HepG2 (cell line): ENCODE measurements around the gene C13orf46. TPM values are rescaled to one million over a fixed set of nuclear protein-coding genes. Genes with fewer than 3 reads are reported as not detected.

Experiments used
- ATAC-seq: fragments of 200-7000 bp; cut with Tn5 transposase; 3 replicates; pipeline ENCODE4 v1.9.1; 2020; ENCODE audit warnings: mild to moderate bottlenecking, moderate library complexity
- BruUV-seq: library from RNA; stranded (reverse); fragments of 400-500 nt; replicated peaks from 2 replicates; lab custom pipeline; 2021; lab: Mats Ljungman, UMichigan
- CTCF ChIA-PET: fragments of 300-600 bp; formaldehyde crosslinking; extraction: SDS; loops from one replicate; lab custom pipeline; 2021; ENCODE audit warnings: low total read pairs, inconsistent platforms, low intra/inter-chr PET ratio; lab: Yijun Ruan, JAX
- POLR2A ChIA-PET: fragments of 350-600 bp; sonication (Branson Sonifier 250); formaldehyde crosslinking; loops from one replicate; lab custom pipeline; 2020; ENCODE audit warnings: antibody characterized with exemption, inconsistent platforms; lab: Yijun Ruan, JAX
- DNase-seq: peaks from one replicate; pipeline ENCODE4 v3.0.0-alpha.2; 2015; ENCODE audit warnings: low spot score
- FAIRE-seq: peaks from 3 replicates; lab custom pipeline; 2011; peaks lifted over from hg19 to GRCh38; lab: Jason Lieb, UNC
- H2AFZ ChIP-seq: one replicate; pipeline ENCODE4 v1.6.1; 2011; ENCODE audit warnings: low read length, inconsistent platforms
- H3K27ac ChIP-seq: fragments of 300-600 bp; 3 replicates; pipeline ENCODE4 v1.8.0; 2011; ENCODE audit warnings: mixed run types, mild to moderate bottlenecking, mixed read lengths, low read length, inconsistent platforms; ENCODE audit not compliant: insufficient read depth; ENCODE audit errors: extremely low read length
- H3K27me3 ChIP-seq, 2 experiments: fragments of 200-600 bp in 1 of 2; 2 replicates in 1 of 2; 3 replicates in 1 of 2; pipeline versions ENCODE4 v1.6.0 to v1.8.0; 2011; ENCODE audit warnings: low read length in 2 of 2, mild to moderate bottlenecking in 2 of 2, moderate library complexity in 2 of 2, inconsistent platforms in 1 of 2; ENCODE audit not compliant: insufficient read depth in 2 of 2, control insufficient read depth in 1 of 2
- H3K36me3 ChIP-seq, 2 experiments: fragments of 200-600 bp in 1 of 2; replicated peaks in 1 of 2; 2 replicates in 1 of 2; 3 replicates in 1 of 2; pipeline versions ENCODE4 v1.5.1 to v1.8.0; 2011; ENCODE audit warnings: low read length in 2 of 2, inconsistent platforms in 1 of 2; ENCODE audit not compliant: insufficient read depth in 2 of 2, control insufficient read depth in 1 of 2
- H3K4me1 ChIP-seq: 2 replicates; pipeline ENCODE4 v1.5.1; 2012; ENCODE audit warnings: low read length, inconsistent platforms; ENCODE audit not compliant: insufficient read depth
- H3K4me2 ChIP-seq: 2 replicates; pipeline ENCODE4 v1.6.0; 2011; ENCODE audit warnings: low read depth, low read length, inconsistent platforms
- H3K4me3 ChIP-seq, 3 experiments: fragments of 200-600 bp in 1 of 3; sonication (generic), shearing (Covaris generic) in 1 of 3; replicated peaks in 1 of 3; 2 replicates each; pipeline ENCODE4 v1.5.1; 2011 to 2016; ENCODE audit warnings: low read length in 3 of 3, inconsistent platforms in 2 of 3, low read depth in 2 of 3, mild to moderate bottlenecking in 2 of 3, control low read depth in 1 of 3, mixed read lengths in 1 of 3; ENCODE audit not compliant: insufficient read depth in 1 of 3
- H3K79me2 ChIP-seq: one replicate; pipeline ENCODE4 v1.6.1; 2011; ENCODE audit warnings: low read length, inconsistent platforms; ENCODE audit not compliant: insufficient read depth
- H3K9ac ChIP-seq: 2 replicates; pipeline ENCODE4 v1.6.0; 2011; ENCODE audit warnings: mild to moderate bottlenecking, low read depth, low read length, inconsistent platforms; ENCODE audit not compliant: insufficient read depth
- H3K9me3 ChIP-seq: 2 replicates; pipeline ENCODE4 v1.5.1; 2012; ENCODE audit warnings: mild to moderate bottlenecking, low read length
- H4K20me1 ChIP-seq: 2 replicates; pipeline ENCODE4 v1.6.0; 2011; ENCODE audit warnings: inconsistent platforms, mild to moderate bottlenecking, low read length, moderate library complexity; ENCODE audit not compliant: insufficient read depth
- HNRNPLL ChIP-seq: fragments of 200-400 bp; formaldehyde crosslinking; IDR thresholded peaks from 2 replicates; pipeline ENCODE4 v1.6.1; 2017; ENCODE audit warnings: mild to moderate bottlenecking, low read depth, low read length; ENCODE audit not compliant: poor library complexity, severe bottlenecking
- MEIS1 ChIP-seq: sonication (generic); formaldehyde crosslinking; IDR thresholded peaks from 2 replicates; pipeline ENCODE4 v1.9.0; 2021; ENCODE audit warnings: mild to moderate bottlenecking, missing genetic modification reagents, moderate library complexity, borderline replicate concordance
- NONO ChIP-seq, 2 experiments: fragments of 450-650 bp in 1 of 2; sonication (generic) in 1 of 2; formaldehyde crosslinking in 1 of 2; IDR thresholded peaks in 1 of 2; conservative IDR thresholded peaks in 1 of 2; 2 replicates each; pipeline versions ENCODE4 v1.6.1 to v1.8.0; 2017 to 2022; ENCODE audit warnings: mild to moderate bottlenecking in 1 of 2, missing genetic modification reagents in 1 of 2, moderate library complexity in 1 of 2
- PHF20 ChIP-seq: sonication (generic); formaldehyde crosslinking; IDR thresholded peaks from 2 replicates; pipeline ENCODE4 v1.5.0; 2020; ENCODE audit warnings: mild to moderate bottlenecking, missing genetic modification reagents
- PLRG1 ChIP-seq: fragments of 450-650 bp; conservative IDR thresholded peaks from 2 replicates; pipeline ENCODE4 v1.6.1; 2016
- POLR2G ChIP-seq: fragments of 200-400 bp; formaldehyde crosslinking; IDR thresholded peaks from 2 replicates; pipeline ENCODE4 v1.6.1; 2018; ENCODE audit warnings: mild to moderate bottlenecking, low read depth, low read length, moderate library complexity
- RXRB ChIP-seq: IDR thresholded peaks from 2 replicates; pipeline ENCODE4 v1.6.1; 2016; ENCODE audit warnings: borderline replicate concordance, missing genetic modification reagents, missing compliant biosample characterization
- SMYD3 ChIP-seq: sonication (generic); formaldehyde crosslinking; IDR thresholded peaks from 2 replicates; pipeline ENCODE4 v1.8.1; 2023; ENCODE audit warnings: mild to moderate bottlenecking, missing genetic modification reagents
- TCF12 ChIP-seq, 2 experiments: fragments of 450-650 bp in 1 of 2; sonication (generic) in 1 of 2; formaldehyde crosslinking in 1 of 2; IDR thresholded peaks; 2 replicates each; pipeline versions ENCODE4 v1.6.1 to v1.8.0; 2017 to 2022; ENCODE audit warnings: antibody characterized with exemption in 1 of 2, mild to moderate bottlenecking in 1 of 2, missing genetic modification reagents in 1 of 2, moderate library complexity in 1 of 2
- ZHX2 ChIP-seq, 2 experiments: sonication (generic) in 1 of 2; formaldehyde crosslinking in 1 of 2; IDR thresholded peaks; 2 replicates each; pipeline versions ENCODE4 v1.6.1 to v1.9.0; 2014 to 2022; ENCODE audit warnings: antibody characterized with exemption in 1 of 2, borderline replicate concordance in 1 of 2, inconsistent platforms in 1 of 2, low read depth in 1 of 2, missing genetic modification reagents in 1 of 2
- ZNF180 ChIP-seq: sonication (generic); formaldehyde crosslinking; IDR thresholded peaks from 2 replicates; pipeline ENCODE4 v1.4.0; 2020; ENCODE audit warnings: low read depth, missing genetic modification reagents, borderline replicate concordance
- ZNF274 ChIP-seq: sonication (generic); formaldehyde crosslinking; IDR thresholded peaks from 2 replicates; pipeline ENCODE4 v1.5.1; 2020; ENCODE audit warnings: mild to moderate bottlenecking, missing genetic modification reagents
- ZNF296 ChIP-seq: sonication (generic); formaldehyde crosslinking; conservative IDR thresholded peaks from 2 replicates; pipeline ENCODE4 v1.5.0; 2020; ENCODE audit warnings: mild to moderate bottlenecking, missing genetic modification reagents
- ZNF362 ChIP-seq: sonication (generic); formaldehyde crosslinking; IDR thresholded peaks from 2 replicates; pipeline ENCODE4 v1.4.0; 2020; ENCODE audit warnings: missing genetic modification reagents, mild to moderate bottlenecking, borderline replicate concordance
- ZNF484 ChIP-seq: sonication (generic); formaldehyde crosslinking; IDR thresholded peaks from 2 replicates; pipeline ENCODE4 v1.5.1; 2020; ENCODE audit warnings: mild to moderate bottlenecking, low read depth, missing genetic modification reagents, borderline replicate concordance
- ZNF7 ChIP-seq: IDR thresholded peaks from 2 replicates; pipeline ENCODE4 v1.6.1; 2016; ENCODE audit warnings: missing biosample characterization, missing genetic modification reagents
- WGBS: methylation state at CpG from one replicate; pipeline ENCODE4 v1.1.6; 2017; ENCODE audit warnings: low lambda C conversion rate; 5-methylcytosine and 5-hydroxymethylcytosine counted together
- in situ Hi-C: cut with HindIII; loops from 2 replicates; pipeline ENCODE4 v1.10.0; 2017; ENCODE audit warnings: low pct_unique_long_range_greater_than_20kb; ENCODE audit not compliant: extremely low pct_ligation_motif_present
- intact Hi-C: fragments of 100-400 bp; cut with micrococcal nuclease; formaldehyde crosslinking; loops from one replicate; pipeline ENCODE4 v1.10.0; 2022; ENCODE audit not compliant: unreplicated experiment
- polyA plus RNA-seq, 8 experiments: library from polyadenylated mRNA; depleted of rRNA in 3 of 8; stranded (reverse) in 7 of 8; unstranded in 1 of 8; fragments of >200 nt; fragmentation: Illumina TruSeq in 4 of 8; extraction: Trizol in 4 of 8; gene quantifications; 2 replicates each; pipeline versions ENCODE4 v1.2.1 to v1.2.3, GENCODE V29; 2011 to 2016; ENCODE audit warnings: low read depth in 4 of 8, missing spikeins in 1 of 8, mixed read lengths in 1 of 8; ENCODE audit not compliant: insufficient read depth in 1 of 8
- total RNA-seq, 5 experiments: library from RNA; depleted of rRNA; stranded (reverse); fragments of >200 nt; fragmentation: Illumina TruSeq; extraction: Trizol; gene quantifications; 2 replicates each; pipeline ENCODE4 v1.2.3, GENCODE V29; 2016; ENCODE audit warnings: low read depth in 1 of 5

C13orf46 gene
- total and polyA plus RNA-seq, 2 of the 13 experiments (the other 11 are each of a cell fraction or from before 2014, with no cell fraction given), result 0.01 TPM; not detected in 1

GRCh38 chr13:113964251-113964995, 9.5 kb downstream of the C13orf46 start (continued):
- TF ChIP-seq ZNF362 (CRISPR knock-in tag) (no peak), ZNF180 (CRISPR knock-in tag) (no peak), ZNF7 (no peak), RXRB (no peak), ZNF274 (CRISPR knock-in tag) (no peak), MEIS1 (CRISPR knock-in tag) (no peak), PLRG1 (no peak), PHF20 (no peak), HNRNPLL (no peak), POLR2G (no peak)

GRCh38 chr13:113963376-113963775, 10.5 kb downstream of the C13orf46 start:
- H3K4me2 ChIP-seq, result no peak overlapping the region
- H3K27ac ChIP-seq, result no peak overlapping the region
- no peak overlapping the region for H3K9ac ChIP-seq
- CTCF ChIA-PET, result no interaction called here
- H3K4me3 ChIP-seq, result no peak overlapping the region
- 17% methylated on average over 16 of the region's 16 CpGs for WGBS
- H3K79me2 ChIP-seq, result no peaks in the 10 kb centered on the region
- no peaks in the 10 kb centered on the region for H3K4me1 ChIP-seq
- no TSS peak for BruUV-seq
- in situ Hi-C loops (no loop called here), intact Hi-C loops (no loop called here)
- peaks cover 0 to 4% of the 10 kb centered on the region in 2 experiments; a peak in 2 of 5 replicates for H3K27me3 ChIP-seq
- H3K9me3 ChIP-seq, result peaks cover 31% of the 10 kb centered on the region
- H3K36me3 ChIP-seq, result no peaks in the 10 kb centered on the region
- ATAC-seq (no peak), FAIRE-seq (no peak), DNase-seq (no peak)
- no peaks in the 10 kb centered on the region for H4K20me1 ChIP-seq
- H2AFZ ChIP-seq, result no peak overlapping the region
- POLR2A ChIA-PET, result no interaction called here
- TF ChIP-seq NONO (IDR thresholded peaks at IDR 0.05) (no peak), NONO (CRISPR knock-in tag; conservative IDR thresholded peaks at IDR 0.05) (no peak), ZNF484 (no peak), ZHX2 (IDR thresholded peaks at IDR 0.05; ENCODE audit: low read depth) (no peak), ZHX2 (CRISPR knock-in tag; IDR thresholded peaks at IDR 0.05; ENCODE audit: borderline replicate concordance) (no peak), SMYD3 (CRISPR knock-in tag) (no peak), TCF12 (IDR thresholded peaks at IDR 0.05) (no peak), TCF12 (CRISPR knock-in tag; IDR thresholded peaks at IDR 0.05) (no peak), ZNF296 (CRISPR knock-in tag) (no peak)
